Parathyroid adenoma (tissue), 2 donors: ENCODE data around the gene KRTAP10-5.
"Not testable (repeated sequence)": the region's sequence is repeated elsewhere in the genome, so short reads cannot be mapped to it uniquely, and the experiment has no call there.

Experiments
- H2AFZ ChIP-seq: fragments of 300-600 bp; sonication (generic); one replicate; pipeline ENCODE4 v1.7.0; 2017; ENCODE audit warnings: antibody characterized with exemption, mild to moderate bottlenecking
- H3K27ac ChIP-seq: fragments of 300-600 bp; sonication (generic); one replicate; pipeline ENCODE4 v1.7.0; 2017
- H3K27me3 ChIP-seq: fragments of 300-600 bp; sonication (generic); one replicate; pipeline ENCODE4 v1.7.0; 2017; ENCODE audit warnings: low read length; ENCODE audit not compliant: control insufficient read depth, insufficient read depth
- H3K36me3 ChIP-seq: fragments of 300-600 bp; sonication (generic); one replicate; pipeline ENCODE4 v1.7.0; 2017; ENCODE audit warnings: low read length; ENCODE audit not compliant: control insufficient read depth, insufficient read depth
- H3K4me1 ChIP-seq: fragments of 300-600 bp; sonication (generic); one replicate; pipeline ENCODE4 v1.7.0; 2017; ENCODE audit warnings: control low read depth
- H3K4me2 ChIP-seq: fragments of 300-600 bp; sonication (generic); one replicate; pipeline ENCODE4 v1.7.0; 2017; ENCODE audit warnings: low read length
- H3K4me3 ChIP-seq: fragments of 300-600 bp; sonication (generic); one replicate; pipeline ENCODE4 v1.7.0; 2017; ENCODE audit warnings: low read depth, low read length
- H3K79me2 ChIP-seq: fragments of 300-600 bp; sonication (generic); one replicate; pipeline ENCODE4 v1.7.0; 2017; ENCODE audit warnings: control low read depth
- H3K9ac ChIP-seq: fragments of 300-600 bp; sonication (generic); one replicate; pipeline ENCODE4 v1.7.0; 2017; ENCODE audit warnings: mild to moderate bottlenecking
- H3K9me3 ChIP-seq: fragments of 300-600 bp; sonication (generic); one replicate; pipeline ENCODE4 v1.7.0; 2017; ENCODE audit warnings: low read length; ENCODE audit not compliant: control insufficient read depth
- CTCF ChIP-seq: fragments of 300-600 bp; sonication (generic); IDR thresholded peaks from one replicate; pipeline ENCODE4 v1.7.0; 2017; ENCODE audit warnings: antibody characterized with exemption, mild to moderate bottlenecking
- donor health status: primary hyperparathyroidism.

Gene KRTAP10-5

GRCh38 chr21:44611551-44611950 lies 31.1 kb upstream of the KRTAP10-5 start:
- no peaks in the 10 kb centered on the region for H3K9me3 ChIP-seq

DNA sequence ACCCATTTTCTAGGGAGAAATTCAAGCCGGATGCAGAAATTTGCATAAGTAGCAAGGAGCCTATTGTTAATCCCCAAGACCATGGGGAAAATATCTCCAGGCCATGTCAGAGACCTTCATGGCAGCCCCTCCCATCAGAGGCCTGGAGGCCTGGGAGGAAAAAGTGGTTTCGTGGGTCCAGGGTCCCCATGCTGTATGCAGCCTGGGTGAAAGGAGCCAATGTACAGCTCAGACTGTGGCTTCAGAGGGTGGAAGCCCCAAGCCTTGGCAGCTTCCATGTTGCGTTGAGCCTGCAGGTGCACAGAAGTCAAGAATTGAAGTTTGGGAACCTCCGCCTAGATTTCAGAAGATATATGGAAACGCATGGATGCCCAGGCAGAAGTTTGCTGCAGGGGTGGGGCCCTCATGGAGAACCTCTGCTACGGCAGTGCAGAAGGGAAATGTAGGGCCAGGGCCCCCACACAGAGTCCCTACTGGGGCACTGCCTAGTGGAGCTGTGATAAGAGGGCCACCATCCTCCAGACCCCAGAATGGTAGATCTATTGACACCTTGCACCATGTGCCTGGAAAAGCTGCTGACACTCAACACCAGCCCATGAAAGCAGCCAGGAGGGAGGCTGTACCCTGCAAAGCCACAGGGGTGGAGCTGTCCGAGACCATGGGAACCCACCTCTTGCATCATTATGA lies 29.9 kb upstream of the KRTAP10-5 start:
- H3K27ac ChIP-seq, H3K36me3 ChIP-seq, H3K4me2 ChIP-seq: not testable (repeated sequence)

More at GRCh38 chr21:44611551-44611950, 31.1 kb upstream of the KRTAP10-5 start:
- H3K36me3 ChIP-seq = no peaks in the 10 kb centered on the region
- no peak overlapping the region for H2AFZ ChIP-seq
- no peaks in the 10 kb centered on the region for H3K79me2 ChIP-seq
- no peaks in the 10 kb centered on the region for H3K4me1 ChIP-seq
- H3K9ac ChIP-seq = no peak overlapping the region
- H3K27me3 ChIP-seq = no peaks in the 10 kb centered on the region
- H3K27ac ChIP-seq = no peak overlapping the region
- no peak for TF ChIP-seq CTCF
- no peak overlapping the region for H3K4me2 ChIP-seq
- H3K4me3 ChIP-seq = no peak overlapping the region

GRCh38 chr21:44609193-44609592 lies 28.8 kb upstream of the KRTAP10-5 start:
- no peak overlapping the region for H3K9ac ChIP-seq
- H3K27ac ChIP-seq = no peak overlapping the region
- TF ChIP-seq CTCF = no peak
- H3K4me1 ChIP-seq = no peaks in the 10 kb centered on the region
- H3K9me3 ChIP-seq = no peaks in the 10 kb centered on the region
- no peaks in the 10 kb centered on the region for H3K36me3 ChIP-seq
- H3K4me2 ChIP-seq = no peak overlapping the region
- H2AFZ ChIP-seq = no peak overlapping the region
- no peaks in the 10 kb centered on the region for H3K27me3 ChIP-seq
- H3K79me2 ChIP-seq = no peaks in the 10 kb centered on the region
- no peak overlapping the region for H3K4me3 ChIP-seq

More for the DNA sequence above, 29.9 kb upstream of the KRTAP10-5 start:
- H2AFZ ChIP-seq, H3K9me3 ChIP-seq, H3K79me2 ChIP-seq, H3K4me3 ChIP-seq, H3K27me3 ChIP-seq, H3K9ac ChIP-seq, H3K4me1 ChIP-seq: not testable (repeated sequence)

- H3K9me3 ChIP-seq = no peaks in the 10 kb centered on the region
Measured at GRCh38 chr21:44606495-44606894, 26.1 kb upstream of the KRTAP10-5 start.

DNA sequence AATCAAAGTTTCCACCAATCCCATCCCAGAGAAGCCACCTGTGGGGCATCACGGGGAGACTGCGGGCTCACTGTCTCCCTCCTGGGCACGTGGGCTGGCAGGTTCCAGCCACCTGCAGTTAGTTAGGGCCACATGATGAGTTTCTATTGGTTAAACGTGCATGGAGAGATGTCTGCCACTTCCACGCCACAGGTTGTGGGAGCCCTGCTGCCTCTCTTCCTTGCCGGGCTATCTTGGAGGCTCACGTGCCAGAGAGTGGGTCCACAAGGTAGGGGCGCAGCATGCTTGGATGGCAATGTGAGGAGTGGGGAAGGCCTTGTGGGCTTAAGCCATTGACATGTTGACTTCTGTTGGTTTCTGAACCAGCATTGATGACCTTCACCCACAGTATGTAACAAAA lies 23.5 kb upstream of the KRTAP10-5 start:
- no peak overlapping the region for H3K27ac ChIP-seq
- no peak overlapping the region for H3K4me3 ChIP-seq
- TF ChIP-seq CTCF = no peak
- no peak overlapping the region for H2AFZ ChIP-seq
- H3K36me3 ChIP-seq = no peaks in the 10 kb centered on the region
- H3K9me3 ChIP-seq = no peaks in the 10 kb centered on the region
- H3K79me2 ChIP-seq = no peaks in the 10 kb centered on the region
- H3K9ac ChIP-seq = no peak overlapping the region
- no peaks in the 10 kb centered on the region for H3K27me3 ChIP-seq
- no peaks in the 10 kb centered on the region for H3K4me1 ChIP-seq
- H3K4me2 ChIP-seq = no peak overlapping the region

More at GRCh38 chr21:44606495-44606894, 26.1 kb upstream of the KRTAP10-5 start:
- Histone ChIP-seq H2AFZ (no peak overlapping the region), H3K9ac (no peak overlapping the region), H3K4me1 (no peaks in the 10 kb centered on the region), H3K36me3 (no peaks in the 10 kb centered on the region), H3K4me3 (no peak overlapping the region), H3K4me2 (no peak overlapping the region), H3K27me3 (no peaks in the 10 kb centered on the region), H3K79me2 (no peaks in the 10 kb centered on the region), H3K27ac (no peak overlapping the region)
- no peak for TF ChIP-seq CTCF
